GM23248 (cell line): ENCODE data around the gene WASHC4. TPM values are rescaled to one million over a fixed set of nuclear protein-coding genes. Genes with fewer than 3 reads are reported as not detected.

Experiments
- DNase-seq: peaks from one replicate; pipeline ENCODE4 v3.0.0-alpha.2; 2015
- H2AFZ ChIP-seq: fragments of 200-600 bp; sonication (generic); 2 replicates; pipeline ENCODE4 v1.6.1; 2016; ENCODE audit warnings: antibody characterized with exemption
- H3F3A ChIP-seq: fragments of 200-600 bp; sonication (generic); 2 replicates; pipeline ENCODE4 v1.6.1; 2016; ENCODE audit warnings: mild to moderate bottlenecking, antibody characterized with exemption, mixed run types; ENCODE audit not compliant: insufficient read depth
- H3K27ac ChIP-seq: fragments of 200-600 bp; sonication (generic); 2 replicates; pipeline ENCODE4 v1.5.1; 2016; ENCODE audit warnings: mild to moderate bottlenecking
- H3K27me3 ChIP-seq: fragments of 200-600 bp; sonication (generic); replicated peaks from 2 replicates; pipeline ENCODE4 v1.6.1; 2016; ENCODE audit warnings: mild to moderate bottlenecking; ENCODE audit not compliant: insufficient read depth
- H3K36me3 ChIP-seq: fragments of 200-600 bp; sonication (generic); 2 replicates; pipeline ENCODE4 v1.6.1; 2016; ENCODE audit warnings: low read depth, mild to moderate bottlenecking
- H3K4me1 ChIP-seq: fragments of 200-600 bp; sonication (generic); 2 replicates; pipeline ENCODE4 v1.6.1; 2016; ENCODE audit warnings: mild to moderate bottlenecking; ENCODE audit not compliant: insufficient read depth
- H3K4me2 ChIP-seq: fragments of 200-600 bp; sonication (generic); one replicate; pipeline ENCODE4 v1.6.1; 2016; ENCODE audit warnings: mild to moderate bottlenecking; ENCODE audit not compliant: unreplicated experiment
- H3K4me3 ChIP-seq: fragments of 200-600 bp; sonication (generic); 2 replicates; pipeline ENCODE4 v1.5.1; 2016; ENCODE audit warnings: mild to moderate bottlenecking
- H3K79me2 ChIP-seq: fragments of 200-600 bp; sonication (generic); 2 replicates; pipeline ENCODE4 v1.6.1; 2016; ENCODE audit warnings: mild to moderate bottlenecking; ENCODE audit not compliant: insufficient read depth
- H3K9ac ChIP-seq: fragments of 200-600 bp; sonication (generic); 2 replicates; pipeline ENCODE4 v1.6.1; 2016; ENCODE audit warnings: mild to moderate bottlenecking
- H3K9me2 ChIP-seq: fragments of 200-600 bp; sonication (generic); 2 replicates; pipeline ENCODE4 v1.6.1; 2016; ENCODE audit warnings: mixed run types, mild to moderate bottlenecking, moderate library complexity; ENCODE audit not compliant: insufficient read depth
- H3K9me3 ChIP-seq: fragments of 200-600 bp; sonication (generic); one replicate; pipeline ENCODE4 v1.6.1; 2017; ENCODE audit warnings: low read depth
- H4K20me1 ChIP-seq: fragments of 200-600 bp; sonication (generic); 2 replicates; pipeline ENCODE4 v1.6.0; 2016; ENCODE audit not compliant: insufficient read depth
- EZH2 ChIP-seq: fragments of 200-600 bp; sonication (generic); IDR thresholded peaks from 2 replicates; pipeline ENCODE4 v1.6.1; 2018; ENCODE audit warnings: antibody characterized with exemption, mild to moderate bottlenecking; ENCODE audit not compliant: insufficient read depth, poor library complexity, severe bottlenecking
- EZH2phosphoT487 ChIP-seq: fragments of 200-600 bp; sonication (generic); IDR thresholded peaks from 2 replicates; pipeline ENCODE4 v1.6.1; 2018; ENCODE audit warnings: antibody characterized with exemption, moderate library complexity, mild to moderate bottlenecking, low read depth; ENCODE audit not compliant: insufficient read depth
- WGBS, 2 experiments: methylation state at CpG; one replicate each; pipeline ENCODE4 v1.1.6; 2015 to 2017; ENCODE audit warnings: low lambda C conversion rate in 2 of 2, low coverage in 1 of 2; ENCODE audit errors: missing lambda C conversion rate in 2 of 2; 5-methylcytosine and 5-hydroxymethylcytosine counted together
- in situ Hi-C: fragments of 300-500 bp; cut with MboI; formaldehyde crosslinking; loops from 2 replicates; pipeline ENCODE4 v1.15.0; 2020
- polyA plus RNA-seq: library from polyadenylated mRNA; unstranded; fragments of >200 nt; fragmentation: Nextera tagmentation; extraction: Ambion mirVana; gene quantifications from 2 replicates; pipeline ENCODE4 v1.2.1, GENCODE V29; 2016
- total RNA-seq: library from RNA; depleted of rRNA; stranded (reverse); fragments of >200 nt; shearing (Covaris generic); gene quantifications from 2 replicates; pipeline ENCODE4 v1.2.3, GENCODE V29; 2014

The WASHC4 gene
- total and polyA plus RNA-seq, 2 experiments from 2014 or later, result 53.5 to 63.4 TPM

GRCh38 chr12:105190530-105190929, 83.0 kb downstream of the WASHC4 start:
- Histone ChIP-seq H3K79me2 (peaks cover 25% of the 10 kb centered on the region), H3K27me3 (no peaks in the 10 kb centered on the region), H4K20me1 (no peaks in the 10 kb centered on the region), H3K4me2 (no peak overlapping the region), H3K36me3 (peaks cover 87% of the 10 kb centered on the region), H3K9me2 (no peaks in the 10 kb centered on the region), H2AFZ (no peak overlapping the region), H3K4me3 (no peak overlapping the region), H3K4me1 (no peaks in the 10 kb centered on the region), H3K9me3 (no peaks in the 10 kb centered on the region), H3K9ac (no peak overlapping the region), H3F3A (peaks cover 95% of the 10 kb centered on the region), H3K27ac (peak overlapping the region; percentile 20; the same call in 1 of the 2 replicates)
- TF ChIP-seq EZH2, result no peak
- no peak for TF ChIP-seq EZH2phosphoT487
- WGBS, 2 experiments, result 76 to 84% methylated on average over 6 of the region's 6 CpGs
- in situ Hi-C loops, result no loop called here
- DNase-seq, result no peak

GRCh38 chr12:105192624-105193225, 85.2 kb downstream of the WASHC4 start:
- Histone ChIP-seq H4K20me1 (no peaks in the 10 kb centered on the region), H3K27me3 (no peaks in the 10 kb centered on the region), H3K9me2 (no peaks in the 10 kb centered on the region), H3K4me1 (no peaks in the 10 kb centered on the region), H3K9me3 (no peaks in the 10 kb centered on the region), H3K4me3 (no peak overlapping the region), H3K79me2 (peaks cover 20% of the 10 kb centered on the region), H3K36me3 (peaks cover 76% of the 10 kb centered on the region), H2AFZ (no peak overlapping the region), H3K9ac (no peak overlapping the region), H3K27ac (no peak overlapping the region), H3K4me2 (no peak overlapping the region), H3F3A (peaks cover 86% of the 10 kb centered on the region)
- DNase-seq, result no peak
- in situ Hi-C loops, result no loop called here
- no peak for TF ChIP-seq EZH2
- TF ChIP-seq EZH2phosphoT487, result no peak
- WGBS, 2 experiments, result 100% methylated on average over 1 of the region's 1 CpG

DNA sequence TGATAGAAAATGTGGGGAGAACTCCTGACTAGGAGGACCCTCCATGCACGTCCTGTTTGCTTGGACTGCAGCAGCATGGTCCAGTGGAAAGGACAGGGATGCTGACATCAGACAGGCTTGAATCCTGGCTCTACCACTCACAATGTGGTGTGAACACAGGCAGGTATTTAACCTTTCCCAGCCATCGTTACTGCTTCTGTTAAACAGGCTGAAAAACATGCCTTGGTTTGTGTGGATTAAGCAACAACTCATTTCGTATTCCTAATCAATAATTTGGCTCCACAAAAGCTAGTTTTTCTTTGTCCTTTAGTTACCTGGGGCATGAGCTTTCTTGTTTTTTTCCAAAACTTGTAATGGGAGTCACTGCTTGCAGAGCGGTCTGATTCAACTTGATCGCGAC, 87.4 kb downstream of the WASHC4 start:
- WGBS, 2 experiments, result 87 to 95% methylated on average over 6 of the region's 6 CpGs
- H3K9me3 ChIP-seq, result no peaks in the 10 kb centered on the region
- H3K4me2 ChIP-seq, result no peak overlapping the region
- H3K27me3 ChIP-seq, result no peaks in the 10 kb centered on the region
- H3F3A ChIP-seq, result peaks cover 80% of the 10 kb centered on the region
- peaks cover 28% of the 10 kb centered on the region for H3K79me2 ChIP-seq
- H2AFZ ChIP-seq, result no peak overlapping the region
- H3K27ac ChIP-seq, result no peak overlapping the region
- H3K36me3 ChIP-seq, result peaks cover 75% of the 10 kb centered on the region
- H3K4me1 ChIP-seq, result peaks cover 10% of the 10 kb centered on the region
- no peak overlapping the region for H3K4me3 ChIP-seq
- no peaks in the 10 kb centered on the region for H4K20me1 ChIP-seq
- in situ Hi-C loops, result no loop called here
- H3K9me2 ChIP-seq, result no peaks in the 10 kb centered on the region
- TF ChIP-seq EZH2, result no peak
- TF ChIP-seq EZH2phosphoT487, result no peak
- H3K9ac ChIP-seq, result no peak overlapping the region
- no peak for DNase-seq

GRCh38 chr12:105196090-105196489, 88.6 kb downstream of the WASHC4 start:
- in situ Hi-C loops, result no loop called here
- Histone ChIP-seq H3K9ac (no peak overlapping the region), H3K27ac (no peak overlapping the region), H3K4me2 (no peak overlapping the region), H3K9me2 (no peaks in the 10 kb centered on the region), H2AFZ (no peak overlapping the region), H3K27me3 (no peaks in the 10 kb centered on the region), H3K4me1 (peaks cover 17% of the 10 kb centered on the region), H3K36me3 (peaks cover 74% of the 10 kb centered on the region), H3K79me2 (peaks cover 38% of the 10 kb centered on the region), H4K20me1 (no peaks in the 10 kb centered on the region), H3K4me3 (no peak overlapping the region), H3F3A (peaks cover 72% of the 10 kb centered on the region), H3K9me3 (no peaks in the 10 kb centered on the region)
- 82 to 83% methylated on average over 6 of the region's 6 CpGs for WGBS, 2 experiments
- DNase-seq, result no peak
- TF ChIP-seq EZH2phosphoT487 (no peak), EZH2 (no peak)
